ENCODE results near the gene ETV6. TPM values are rescaled to one million over a fixed set of nuclear protein-coding genes. Genes with fewer than 3 reads are reported as not detected.

The ETV6 gene
- total RNA-seq, 1 donor from 2014 or later, result 14.7 TPM

DNA sequence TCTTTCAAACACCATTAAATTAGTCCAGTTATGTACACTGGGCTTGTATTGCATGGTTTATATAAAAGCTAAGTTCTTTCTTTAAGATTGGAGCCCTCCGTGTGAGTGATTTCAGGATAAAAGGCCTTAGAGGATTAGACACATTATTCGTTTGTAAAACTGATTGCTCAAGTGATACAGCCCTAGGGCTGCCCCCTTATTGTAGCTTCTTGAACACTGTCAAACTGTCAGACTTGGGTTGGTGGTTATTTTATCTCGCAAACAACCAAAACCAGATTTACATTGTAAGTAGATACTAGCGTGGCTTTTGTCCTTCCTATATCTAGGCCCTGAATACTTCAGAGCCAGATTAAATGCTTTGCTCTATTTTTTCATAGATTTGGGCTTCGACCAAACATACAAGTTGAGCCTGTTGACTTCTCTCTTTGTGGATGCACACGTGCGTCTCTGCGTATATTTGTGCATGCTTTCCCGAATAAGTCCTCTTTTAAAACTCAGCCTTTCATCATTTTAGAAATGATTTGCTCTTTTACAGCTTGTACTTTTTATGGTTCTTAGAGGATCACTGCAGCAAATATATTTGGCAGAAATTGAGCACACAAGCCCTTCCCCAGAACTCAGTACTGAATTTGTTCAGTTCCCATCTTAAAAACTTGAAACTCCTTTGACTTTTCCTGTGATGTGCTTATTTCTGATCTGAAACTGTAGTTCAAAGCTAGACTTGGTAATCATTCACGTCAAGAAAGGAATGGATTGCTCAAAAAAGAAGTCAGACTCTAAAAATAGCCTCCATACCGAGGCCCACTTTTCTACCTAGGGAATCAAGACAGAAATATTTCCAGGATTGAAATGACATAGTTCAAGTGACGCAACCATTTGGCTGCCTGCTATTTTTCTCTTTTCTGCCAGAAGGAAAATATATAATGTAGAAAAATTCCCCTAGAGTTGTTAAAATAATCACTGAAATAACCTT is 129.5 kb downstream of the ETV6 start:
- H3K27ac ChIP-seq, result peak overlapping the region; percentile 35
- H3K4me1 ChIP-seq, result peaks cover 8% of the 10 kb centered on the region
- H3K27me3 ChIP-seq, result no peaks in the 10 kb centered on the region
- H3K4me3 ChIP-seq, result no peak overlapping the region
- intact Hi-C loops (cut with DNase I), result no loop called here
- TF ChIP-seq, protein P1, sequence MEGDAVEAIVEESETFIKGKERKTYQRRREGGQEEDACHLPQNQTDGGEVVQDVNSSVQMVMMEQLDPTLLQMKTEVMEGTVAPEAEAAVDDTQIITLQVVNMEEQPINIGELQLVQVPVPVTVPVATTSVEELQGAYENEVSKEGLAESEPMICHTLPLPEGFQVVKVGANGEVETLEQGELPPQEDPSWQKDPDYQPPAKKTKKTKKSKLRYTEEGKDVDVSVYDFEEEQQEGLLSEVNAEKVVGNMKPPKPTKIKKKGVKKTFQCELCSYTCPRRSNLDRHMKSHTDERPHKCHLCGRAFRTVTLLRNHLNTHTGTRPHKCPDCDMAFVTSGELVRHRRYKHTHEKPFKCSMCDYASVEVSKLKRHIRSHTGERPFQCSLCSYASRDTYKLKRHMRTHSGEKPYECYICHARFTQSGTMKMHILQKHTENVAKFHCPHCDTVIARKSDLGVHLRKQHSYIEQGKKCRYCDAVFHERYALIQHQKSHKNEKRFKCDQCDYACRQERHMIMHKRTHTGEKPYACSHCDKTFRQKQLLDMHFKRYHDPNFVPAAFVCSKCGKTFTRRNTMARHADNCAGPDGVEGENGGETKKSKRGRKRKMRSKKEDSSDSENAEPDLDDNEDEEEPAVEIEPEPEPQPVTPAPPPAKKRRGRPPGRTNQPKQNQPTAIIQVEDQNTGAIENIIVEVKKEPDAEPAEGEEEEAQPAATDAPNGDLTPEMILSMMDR (IDR thresholded peaks at IDR 0.05), result no peak
- TF ChIP-seq POLR2AphosphoS5 (IDR thresholded peaks at IDR 0.05; ENCODE audit: insufficient read depth in 1 of 2, low read depth in 1 of 2) (peak in 1 of 2 donors; percentile 26), POLR2A (IDR thresholded peaks at IDR 0.05) (no peak)
- H3K36me3 ChIP-seq, result no peaks in the 10 kb centered on the region
- DNase-seq (ENCODE audit: extremely low spot score in 2 of 2), result no peak
- H3K9me3 ChIP-seq, result no peaks in the 10 kb centered on the region

DNA sequence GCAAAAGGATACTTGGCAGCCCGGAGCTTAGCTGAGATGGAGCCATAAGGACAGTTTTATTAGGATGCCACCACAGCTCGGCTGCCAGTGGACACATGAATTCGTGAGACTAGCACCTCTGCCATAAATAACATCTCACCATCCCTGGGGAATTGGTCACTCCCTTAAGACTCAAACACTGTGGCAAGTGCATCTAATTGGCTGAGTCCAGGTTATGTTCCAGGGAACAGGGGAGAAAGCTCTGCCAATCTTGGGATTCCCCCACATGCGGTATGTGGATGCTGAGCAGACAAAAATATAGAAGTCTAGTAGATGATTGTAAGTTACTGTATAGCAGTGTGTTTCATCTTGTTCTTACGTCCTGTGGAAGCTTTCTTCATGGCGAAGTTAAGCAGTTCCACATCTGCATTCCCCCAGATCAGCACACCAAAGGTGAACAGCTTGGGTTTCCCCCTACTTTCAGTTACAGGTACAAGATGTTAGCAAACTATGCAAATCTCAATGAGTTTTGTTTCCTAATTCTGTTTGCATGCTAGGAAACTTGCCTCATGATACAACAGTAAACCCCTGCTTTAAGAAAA is 131.1 kb downstream of the ETV6 start:
- H3K4me1 ChIP-seq, result peaks cover 16% of the 10 kb centered on the region
- no peaks in the 10 kb centered on the region for H3K27me3 ChIP-seq
- no peak for DNase-seq (ENCODE audit: extremely low spot score in 2 of 2)
- no peak overlapping the region for H3K27ac ChIP-seq
- intact Hi-C loops (cut with DNase I), result no loop called here
- no peak overlapping the region for H3K4me3 ChIP-seq
- TF ChIP-seq POLR2A (IDR thresholded peaks at IDR 0.05) (no peak), POLR2AphosphoS5 (IDR thresholded peaks at IDR 0.05; ENCODE audit: insufficient read depth in 1 of 2, low read depth in 1 of 2) (no peak)
- TF ChIP-seq, protein P1 (IDR thresholded peaks at IDR 0.05), result no peak
- H3K9me3 ChIP-seq, result no peaks in the 10 kb centered on the region
- H3K36me3 ChIP-seq, result no peaks in the 10 kb centered on the region

DNA sequence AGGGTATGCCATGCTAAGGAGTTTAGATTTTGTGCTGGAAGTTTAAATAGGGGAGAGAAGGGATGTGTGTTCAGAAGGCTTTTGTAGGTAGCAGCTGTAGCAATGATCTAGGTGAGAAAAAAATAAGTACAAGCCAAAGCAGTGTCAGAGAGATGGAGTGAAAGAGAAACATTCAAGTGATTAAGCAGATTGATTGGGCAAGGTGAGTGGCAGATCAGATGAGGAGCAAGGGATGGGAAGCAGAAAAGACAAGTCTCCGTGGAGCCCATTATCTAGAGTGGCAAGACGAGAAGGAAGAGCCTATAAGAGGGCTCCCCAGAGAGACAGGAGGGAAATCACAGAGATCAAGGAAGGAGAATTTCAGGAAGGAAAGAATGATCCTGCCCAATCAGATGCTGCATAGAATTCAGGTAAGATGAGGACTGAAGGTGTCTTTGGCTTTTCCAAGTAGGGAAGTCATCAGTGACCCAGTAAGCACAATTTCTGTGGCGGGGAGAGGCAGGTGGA is 133.5 kb downstream of the ETV6 start:
- no peaks in the 10 kb centered on the region for H3K27me3 ChIP-seq
- H3K4me1 ChIP-seq, result peaks cover 18% of the 10 kb centered on the region
- DNase-seq (ENCODE audit: extremely low spot score in 2 of 2), result no peak
- no peak overlapping the region for H3K4me3 ChIP-seq
- intact Hi-C loops (cut with DNase I), result no loop called here
- no peaks in the 10 kb centered on the region for H3K36me3 ChIP-seq
- TF ChIP-seq POLR2A (IDR thresholded peaks at IDR 0.05) (no peak), POLR2AphosphoS5 (IDR thresholded peaks at IDR 0.05; ENCODE audit: insufficient read depth in 1 of 2, low read depth in 1 of 2) (no peak)
- TF ChIP-seq, protein P1 (IDR thresholded peaks at IDR 0.05), result no peak
- H3K27ac ChIP-seq, result no peak overlapping the region
- H3K9me3 ChIP-seq, result no peaks in the 10 kb centered on the region

GRCh38 chr12:11785712-11786111 is 136.2 kb downstream of the ETV6 start:
- no peaks in the 10 kb centered on the region for H3K27me3 ChIP-seq
- H3K36me3 ChIP-seq, result no peaks in the 10 kb centered on the region
- no peak overlapping the region for H3K27ac ChIP-seq
- H3K4me3 ChIP-seq, result no peak overlapping the region
- TF ChIP-seq POLR2AphosphoS5 (IDR thresholded peaks at IDR 0.05; ENCODE audit: insufficient read depth in 1 of 2, low read depth in 1 of 2) (no peak), POLR2A (IDR thresholded peaks at IDR 0.05) (no peak)
- TF ChIP-seq, protein P1 (IDR thresholded peaks at IDR 0.05), result no peak
- DNase-seq (ENCODE audit: extremely low spot score in 2 of 2), result no peak
- H3K9me3 ChIP-seq, result no peaks in the 10 kb centered on the region
- peaks cover 11% of the 10 kb centered on the region for H3K4me1 ChIP-seq
- intact Hi-C loops (cut with DNase I), result no loop called here

All from vagina (tissue), 2 donors.